ENCODE measurements around the gene ADAM12. TPM values are rescaled to one million over a fixed set of nuclear protein-coding genes. Genes with fewer than 3 reads are reported as not detected.

Gene ADAM12
- total RNA-seq, 2 donors from 2014 or later = 0.63 to 1.0 TPM

DNA sequence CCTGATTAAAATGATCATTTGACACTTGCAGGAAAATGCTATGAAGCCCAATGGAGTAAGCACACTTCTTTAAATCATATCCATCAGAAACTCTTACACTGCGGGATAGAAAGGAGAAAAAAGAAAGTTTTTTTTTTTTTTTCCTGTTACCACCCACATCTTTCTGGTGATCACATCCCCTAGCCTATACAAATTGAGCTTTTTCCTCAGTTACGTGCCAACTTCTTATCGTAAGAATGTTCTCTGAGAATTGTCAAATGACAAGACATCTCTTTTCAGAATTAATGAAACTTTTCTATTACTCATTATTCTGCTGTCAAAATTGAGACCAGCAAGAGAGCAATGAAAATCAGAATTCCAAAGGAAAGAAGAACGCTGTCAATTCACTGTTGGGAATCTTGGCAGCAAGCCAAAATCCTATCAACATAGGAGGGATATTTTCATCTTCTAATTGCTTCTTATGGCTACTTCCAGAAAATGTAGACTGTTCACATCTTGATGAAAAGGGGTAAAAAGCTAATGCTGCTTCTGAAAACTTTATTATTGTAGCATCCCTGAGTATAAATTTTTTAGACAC lies 179.5 kb downstream of the ADAM12 start:
- Mint-ChIP-seq H3K9me3 (peaks cover 0 to 2% of the 10 kb centered on the region in 2 donors), H3K4me3 (no peak overlapping the region), H3K27ac (no peak overlapping the region), H3K4me1 (ENCODE audit: low read depth) (no peaks in the 10 kb centered on the region), H3K27me3 (ENCODE audit: low read depth) (no peaks in the 10 kb centered on the region), H3K36me3 (ENCODE audit: insufficient read depth in 2 of 2) (no peaks in the 10 kb centered on the region)
- DNase-seq (no peak), ATAC-seq (replicated peaks in 1 of 2) (no peak)

DNA sequence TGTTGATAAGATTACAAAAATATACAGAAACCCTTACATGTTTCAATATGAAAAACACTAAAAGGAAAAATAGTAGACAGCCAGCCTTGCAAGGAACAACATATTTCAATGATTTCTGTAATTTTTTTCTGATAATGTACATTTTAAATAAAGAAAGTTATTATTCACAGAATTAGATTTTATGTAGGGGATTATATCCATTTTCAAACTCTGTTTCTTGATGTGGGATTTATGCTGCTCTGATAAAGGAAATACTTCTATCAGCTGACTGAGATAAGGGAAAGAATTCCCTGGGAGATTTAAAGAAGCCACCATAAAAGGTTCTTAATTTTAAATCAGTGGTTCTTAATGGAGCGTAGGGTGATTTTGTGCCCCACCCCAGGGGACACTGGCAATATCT lies 180.4 kb downstream of the ADAM12 start:
- no peaks in the 10 kb centered on the region for H3K27me3 Mint-ChIP-seq (ENCODE audit: low read depth)
- H3K4me3 Mint-ChIP-seq = no peak overlapping the region
- ATAC-seq (replicated peaks in 1 of 2) (no peak), DNase-seq (no peak)
- peaks cover 0 to 2% of the 10 kb centered on the region in 2 donors for H3K9me3 Mint-ChIP-seq
- H3K27ac Mint-ChIP-seq = no peak overlapping the region
- no peaks in the 10 kb centered on the region for H3K4me1 Mint-ChIP-seq (ENCODE audit: low read depth)
- no peaks in the 10 kb centered on the region for H3K36me3 Mint-ChIP-seq (ENCODE audit: insufficient read depth in 2 of 2)

DNA sequence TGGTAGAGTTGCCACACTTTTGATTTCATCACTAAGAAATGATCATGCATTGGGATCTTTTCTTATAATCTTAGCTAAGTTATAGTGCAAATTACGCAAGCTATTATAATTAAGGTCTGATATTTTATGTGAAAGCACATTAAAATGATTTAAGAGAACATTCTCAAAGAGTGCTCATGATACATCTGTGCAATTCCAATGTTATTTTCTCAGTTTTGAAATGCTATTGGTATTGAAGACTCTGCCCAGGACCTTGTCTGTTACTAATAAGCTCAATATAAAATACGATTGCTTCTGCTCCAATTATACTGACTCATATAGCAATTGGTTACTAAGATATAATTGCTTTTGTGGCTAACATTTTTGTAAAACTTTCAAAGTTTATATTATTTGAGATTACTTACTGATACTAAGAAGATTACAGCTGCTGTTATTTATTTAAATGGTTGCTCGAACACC lies 180.9 kb downstream of the ADAM12 start:
- no peak overlapping the region for H3K4me3 Mint-ChIP-seq
- ATAC-seq (replicated peaks in 1 of 2) (no peak), DNase-seq (no peak)
- H3K27me3 Mint-ChIP-seq (ENCODE audit: low read depth) = no peaks in the 10 kb centered on the region
- H3K27ac Mint-ChIP-seq = no peak overlapping the region
- H3K9me3 Mint-ChIP-seq = peaks cover 0 to 2% of the 10 kb centered on the region in 2 donors
- H3K4me1 Mint-ChIP-seq (ENCODE audit: low read depth) = no peaks in the 10 kb centered on the region
- H3K36me3 Mint-ChIP-seq (ENCODE audit: insufficient read depth in 2 of 2) = no peaks in the 10 kb centered on the region

GRCh38 chr10:126205486-126206205 lies 182.6 kb downstream of the ADAM12 start:
- Mint-ChIP-seq H3K36me3 (ENCODE audit: insufficient read depth in 2 of 2) (no peaks in the 10 kb centered on the region), H3K4me3 (no peak overlapping the region), H3K4me1 (ENCODE audit: low read depth) (no peaks in the 10 kb centered on the region), H3K9me3 (peaks cover 0 to 3% of the 10 kb centered on the region in 2 donors), H3K27me3 (ENCODE audit: low read depth) (no peaks in the 10 kb centered on the region), H3K27ac (no peak overlapping the region)
- no peak for ATAC-seq (replicated peaks in 1 of 2)
- DNase-seq = no peak

- no peak for ATAC-seq (replicated peaks in 1 of 2)
- Mint-ChIP-seq H3K27ac (no peak overlapping the region), H3K27me3 (ENCODE audit: low read depth) (no peaks in the 10 kb centered on the region), H3K9me3 (peaks cover 0 to 3% of the 10 kb centered on the region in 2 donors), H3K4me3 (no peak overlapping the region), H3K4me1 (ENCODE audit: low read depth) (no peaks in the 10 kb centered on the region), H3K36me3 (ENCODE audit: insufficient read depth in 2 of 2) (no peaks in the 10 kb centered on the region)
- no peak for DNase-seq
Measured at GRCh38 chr10:126204320-126204719, 184.0 kb downstream of the ADAM12 start.

- ATAC-seq (replicated peaks in 1 of 2) = no peak
- Mint-ChIP-seq H3K27ac (no peak overlapping the region), H3K9me3 (peaks cover 0 to 3% of the 10 kb centered on the region in 2 donors), H3K4me1 (ENCODE audit: low read depth) (no peaks in the 10 kb centered on the region), H3K36me3 (ENCODE audit: insufficient read depth in 2 of 2) (no peaks in the 10 kb centered on the region), H3K27me3 (ENCODE audit: low read depth) (no peaks in the 10 kb centered on the region), H3K4me3 (no peak overlapping the region)
- no peak for DNase-seq
Measured at GRCh38 chr10:126203746-126204145, 184.5 kb downstream of the ADAM12 start.

DNA sequence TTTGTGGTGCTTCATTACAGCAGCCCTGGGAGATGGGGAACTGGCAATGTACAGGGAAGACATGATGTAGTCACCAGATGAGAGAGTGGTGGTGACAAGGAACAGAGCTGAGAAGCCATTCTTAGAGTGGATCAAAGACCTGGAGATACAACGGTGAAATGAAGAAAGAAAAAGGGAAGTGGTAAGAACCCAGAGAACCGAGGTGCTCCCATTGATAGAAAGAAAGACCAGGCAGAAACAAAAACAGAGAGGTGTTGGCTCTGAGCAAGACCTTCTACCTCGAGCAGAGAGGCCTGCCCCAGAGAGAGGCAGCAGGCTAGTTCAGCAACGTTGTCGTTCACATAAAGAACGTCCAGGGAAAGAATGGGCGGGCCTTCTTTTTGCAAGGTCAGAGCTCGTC lies 186.7 kb downstream of the ADAM12 start:
- ATAC-seq (replicated peaks in 1 of 2) (no peak), DNase-seq (no peak)
- Mint-ChIP-seq H3K27ac (no peak overlapping the region), H3K27me3 (ENCODE audit: low read depth) (no peaks in the 10 kb centered on the region), H3K4me3 (no peak overlapping the region), H3K36me3 (ENCODE audit: insufficient read depth in 2 of 2) (no peaks in the 10 kb centered on the region), H3K9me3 (peaks cover 0 to 1% of the 10 kb centered on the region in 2 donors), H3K4me1 (ENCODE audit: low read depth) (no peaks in the 10 kb centered on the region)

DNA sequence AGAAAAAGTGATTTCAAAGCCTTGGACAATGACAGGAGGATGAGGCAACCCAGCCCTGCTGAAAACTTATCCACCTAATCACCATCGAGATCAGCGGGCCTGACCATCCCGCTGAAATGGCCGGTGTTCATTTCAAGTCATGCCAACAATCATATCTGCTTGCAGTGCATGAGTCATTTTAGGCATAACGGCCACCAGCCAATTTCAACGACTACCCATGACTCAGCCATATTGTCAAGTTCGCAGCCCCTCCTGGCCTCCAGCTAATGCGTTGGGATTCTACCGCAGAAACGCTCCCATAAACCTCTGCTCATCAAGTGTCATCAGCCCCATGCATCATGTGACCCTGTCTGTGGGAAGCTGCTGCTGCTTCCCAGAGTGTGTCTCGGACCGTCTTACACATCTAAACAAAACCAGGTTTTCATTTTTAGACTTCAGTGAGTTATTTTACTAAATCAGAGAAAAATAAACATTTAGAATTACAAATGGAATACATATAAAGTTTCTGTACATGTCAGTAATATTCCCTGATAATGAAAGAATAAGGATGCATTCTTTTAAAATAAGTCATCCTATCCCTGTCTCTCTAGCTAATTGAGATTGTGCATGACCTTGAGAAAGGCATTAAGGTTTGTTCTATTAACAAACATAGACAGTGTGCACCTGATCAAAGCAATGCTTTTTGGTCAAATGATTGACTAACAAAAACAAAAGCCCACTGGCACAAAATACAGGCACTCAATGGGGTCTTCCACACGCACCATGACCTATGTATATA lies 188.9 kb downstream of the ADAM12 start:
- Mint-ChIP-seq H3K36me3 (ENCODE audit: insufficient read depth in 2 of 2) (no peaks in the 10 kb centered on the region), H3K4me1 (ENCODE audit: low read depth) (no peaks in the 10 kb centered on the region), H3K9me3 (peaks cover 0 to 1% of the 10 kb centered on the region in 2 donors), H3K4me3 (no peak overlapping the region), H3K27me3 (ENCODE audit: low read depth) (no peaks in the 10 kb centered on the region), H3K27ac (no peak overlapping the region)
- DNase-seq = no peak
- ATAC-seq (replicated peaks in 1 of 2) = no peak

GRCh38 chr10:126198681-126199080 lies 189.6 kb downstream of the ADAM12 start:
- ATAC-seq (replicated peaks in 1 of 2) (no peak), DNase-seq (no peak)
- Mint-ChIP-seq H3K9me3 (peaks cover 0 to 1% of the 10 kb centered on the region in 2 donors), H3K4me1 (ENCODE audit: low read depth) (no peaks in the 10 kb centered on the region), H3K36me3 (ENCODE audit: insufficient read depth in 2 of 2) (no peaks in the 10 kb centered on the region), H3K27ac (no peak overlapping the region), H3K27me3 (ENCODE audit: low read depth) (no peaks in the 10 kb centered on the region), H3K4me3 (no peak overlapping the region)

GRCh38 chr10:126197036-126197543 lies 191.2 kb downstream of the ADAM12 start:
- no peak for ATAC-seq (replicated peaks in 1 of 2)
- Mint-ChIP-seq H3K36me3 (ENCODE audit: insufficient read depth in 2 of 2) (no peaks in the 10 kb centered on the region), H3K4me3 (no peak overlapping the region), H3K9me3 (peaks cover 0 to 1% of the 10 kb centered on the region in 2 donors), H3K4me1 (ENCODE audit: low read depth) (no peaks in the 10 kb centered on the region), H3K27ac (no peak overlapping the region), H3K27me3 (ENCODE audit: low read depth) (no peaks in the 10 kb centered on the region)
- DNase-seq = no peak

- DNase-seq = no peak
- Mint-ChIP-seq H3K27me3 (ENCODE audit: low read depth) (no peaks in the 10 kb centered on the region), H3K4me1 (ENCODE audit: low read depth) (no peaks in the 10 kb centered on the region)
Measured at GRCh38 chr10:126196281-126196680, 192.0 kb downstream of the ADAM12 start.

GRCh38 chr10:126191192-126191591 lies 197.1 kb downstream of the ADAM12 start:
- no peaks in the 10 kb centered on the region for H3K4me1 Mint-ChIP-seq (ENCODE audit: low read depth)
- H3K36me3 Mint-ChIP-seq (ENCODE audit: insufficient read depth in 2 of 2) = no peaks in the 10 kb centered on the region
- H3K4me3 Mint-ChIP-seq = no peak overlapping the region
- H3K27ac Mint-ChIP-seq = no peak overlapping the region
- H3K9me3 Mint-ChIP-seq = peaks cover 0 to 2% of the 10 kb centered on the region in 2 donors
- ATAC-seq (replicated peaks in 1 of 2) = no peak
- DNase-seq = no peak
- peaks cover 5% of the 10 kb centered on the region for H3K27me3 Mint-ChIP-seq (ENCODE audit: low read depth)

More at GRCh38 chr10:126196281-126196680, 192.0 kb downstream of the ADAM12 start:
- no peaks in the 10 kb centered on the region for H3K36me3 Mint-ChIP-seq (ENCODE audit: insufficient read depth in 2 of 2)
- peaks cover 0 to 1% of the 10 kb centered on the region in 2 donors for H3K9me3 Mint-ChIP-seq
- no peak for ATAC-seq (replicated peaks in 1 of 2)
- no peak overlapping the region for H3K4me3 Mint-ChIP-seq
- no peak overlapping the region for H3K27ac Mint-ChIP-seq

- Mint-ChIP-seq H3K36me3 (ENCODE audit: insufficient read depth in 2 of 2) (no peaks in the 10 kb centered on the region), H3K4me3 (no peak overlapping the region), H3K27ac (no peak overlapping the region), H3K27me3 (ENCODE audit: low read depth) (peaks cover 5% of the 10 kb centered on the region), H3K9me3 (peaks cover 0 to 2% of the 10 kb centered on the region in 2 donors), H3K4me1 (ENCODE audit: low read depth) (no peaks in the 10 kb centered on the region)
- no peak for ATAC-seq (replicated peaks in 1 of 2)
- DNase-seq = no peak
Measured at GRCh38 chr10:126188679-126189200, 199.5 kb downstream of the ADAM12 start.

Measured in activated T-cell treated with anti-CD3 and anti-CD28 coated beads, Interleukin-2, amount 50 U/mL, for 72 hours (primary cell).